CD4-positive, alpha-beta memory T cell (primary cell): Measurements from ENCODE around the gene AP4S1. TPM values are rescaled to one million over a fixed set of nuclear protein-coding genes. Genes with fewer than 3 reads are reported as not detected.
"Not testable (repeated sequence)": the region's sequence is repeated elsewhere in the genome, so short reads cannot be mapped to it uniquely, and the experiment has no call there.

ENCODE experiments used
- CTCF ChIA-PET: fragments of 350-600 bp; sonication (Branson Sonifier 250); formaldehyde crosslinking; loops from one replicate; lab custom pipeline; 2021; ENCODE audit warnings: inconsistent platforms; ENCODE audit not compliant: partially characterized antibody; lab: Charles Lee
- POLR2A ChIA-PET: fragments of 350-600 bp; sonication (Branson Sonifier 250); formaldehyde crosslinking; loops from one replicate; lab custom pipeline; 2021; ENCODE audit not compliant: partially characterized antibody; lab: Charles Lee
- DNase-seq, 5 donors: peaks; one replicate each; pipeline versions ENCODE4 v3.0.0 to v3.0.0-alpha.2; 2020 to 2022; ENCODE audit warnings: mixed read lengths in 1 of 5
- H3K27ac ChIP-seq: one replicate; pipeline ENCODE4 v1.7.0; 2013; ENCODE audit warnings: low read depth, low read length
- H3K27me3 ChIP-seq: 2 replicates; pipeline ENCODE4 v1.7.0; 2013; ENCODE audit warnings: mild to moderate bottlenecking, low read length, moderate library complexity; ENCODE audit not compliant: insufficient read depth
- H3K36me3 ChIP-seq: 2 replicates; pipeline ENCODE4 v1.7.0; 2013; ENCODE audit warnings: mild to moderate bottlenecking, low read length, moderate library complexity; ENCODE audit not compliant: insufficient read depth
- H3K4me1 ChIP-seq: 2 replicates; pipeline ENCODE4 v1.7.0; 2013; ENCODE audit warnings: mild to moderate bottlenecking, low read length, moderate library complexity; ENCODE audit not compliant: insufficient read depth
- H3K4me3 ChIP-seq, 2 donors: one replicate each; pipeline ENCODE4 v1.7.0; 2013; ENCODE audit warnings: low read length in 2 of 2, mild to moderate bottlenecking in 1 of 2
- H3K9me3 ChIP-seq, 2 donors: one replicate each; pipeline ENCODE4 v1.7.0; 2013; ENCODE audit warnings: low read length in 2 of 2, control low read depth in 1 of 2; ENCODE audit not compliant: control insufficient read depth in 1 of 2
- H3K27ac Mint-ChIP-seq, 7 donors: one replicate each; pipeline ENCODE4 v1.8.0; 2020 to 2021; ENCODE audit warnings: mixed read lengths in 7 of 7, mild to moderate bottlenecking in 6 of 7, inconsistent platforms in 3 of 7, moderate library complexity in 3 of 7
- H3K27me3 Mint-ChIP-seq, 2 donors: one replicate each; pipeline ENCODE4 v1.8.0; 2020 to 2021; ENCODE audit warnings: mixed read lengths in 2 of 2
- H3K36me3 Mint-ChIP-seq, 2 donors: one replicate each; pipeline ENCODE4 v1.8.0; 2020 to 2021; ENCODE audit warnings: mixed read lengths in 2 of 2, inconsistent platforms in 1 of 2, mild to moderate bottlenecking in 1 of 2
- H3K4me1 Mint-ChIP-seq, 4 donors: one replicate each; pipeline ENCODE4 v1.8.0; 2020 to 2021; ENCODE audit warnings: mixed read lengths in 4 of 4, mild to moderate bottlenecking in 1 of 4
- H3K4me3 Mint-ChIP-seq, 8 donors: one replicate each; pipeline ENCODE4 v1.8.0; 2020 to 2021; ENCODE audit warnings: mixed read lengths in 8 of 8, mild to moderate bottlenecking in 7 of 8, moderate library complexity in 6 of 8, inconsistent platforms in 3 of 8
- H3K9me3 Mint-ChIP-seq, 8 donors: one replicate each; pipeline ENCODE4 v1.8.0; 2020 to 2021; ENCODE audit warnings: mixed read lengths in 8 of 8, mild to moderate bottlenecking in 5 of 8, inconsistent platforms in 3 of 8, moderate library complexity in 1 of 8
- intact Hi-C: fragments of 100-400 bp; cut with micrococcal nuclease; formaldehyde crosslinking; loops from one replicate; pipeline ENCODE4 v1.15.1; 2023
- polyA plus RNA-seq, 2 donors: library from polyadenylated mRNA; unstranded; fragments of 300-500 nt; fragmentation: Illumina TruSeq; gene quantifications; one replicate each; pipeline ENCODE4 v1.2.3, GENCODE V29; 2021
- total RNA-seq, 2 experiments: library from RNA; stranded (reverse); gene quantifications; one replicate each; pipeline ENCODE4 v1.2.3, GENCODE V29; 2021

AP4S1 gene
- total and polyA plus RNA-seq, 4 experiments from 2014 or later, result 4.8 to 22.6 (median 11.4) TPM

DNA sequence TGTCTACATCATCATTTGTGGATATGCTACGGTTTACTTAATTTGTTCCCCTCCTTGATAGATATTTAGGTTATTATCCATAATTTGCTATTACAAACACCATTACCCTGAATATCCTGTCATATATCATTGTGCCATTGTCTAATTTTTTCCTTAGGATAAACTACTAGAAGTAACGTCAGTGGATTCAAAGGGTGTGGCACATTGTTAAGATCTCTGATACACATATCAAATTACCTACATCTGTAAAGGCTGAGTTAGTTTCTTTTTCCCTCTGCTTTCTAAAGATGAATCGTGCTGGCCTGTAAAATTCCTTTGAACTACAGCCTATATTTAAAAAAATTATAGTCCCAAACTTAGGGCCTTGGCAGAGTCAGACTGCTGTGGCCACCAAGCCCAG, 54.6 kb downstream of the AP4S1 start:
- intact Hi-C loops, result loop anchor here (5.0 kb wide), 1 partner anchor 53 kb away; the partner anchor contains the start of genes AP4S1 and STRN3
- Histone ChIP-seq H3K4me3 (no peak overlapping the region), H3K9me3 (no peaks in the 10 kb centered on the region), H3K27me3 (no peaks in the 10 kb centered on the region), H3K36me3 (no peaks in the 10 kb centered on the region), H3K4me1 (no peaks in the 10 kb centered on the region), H3K27ac (no peak overlapping the region)
- Mint-ChIP-seq H3K4me1 (no peaks in the 10 kb centered on the region), H3K4me3 (no peak overlapping the region), H3K9me3 (peaks cover 0 to 3% (median 0%) of the 10 kb centered on the region in 8 donors), H3K27ac (peak overlapping the region in 2 of 7 donors; percentile 23 to 59), H3K27me3 (no peaks in the 10 kb centered on the region), H3K36me3 (peaks cover 22 to 33% of the 10 kb centered on the region in 2 donors)
- DNase-seq, result no peak
- POLR2A ChIA-PET, result no interaction called here
- CTCF ChIA-PET, result interaction anchor here (1.7 kb wide), 1 partner anchor 99 kb away, joined by 6 read pairs; no protein-coding TSS in a partner anchor

DNA sequence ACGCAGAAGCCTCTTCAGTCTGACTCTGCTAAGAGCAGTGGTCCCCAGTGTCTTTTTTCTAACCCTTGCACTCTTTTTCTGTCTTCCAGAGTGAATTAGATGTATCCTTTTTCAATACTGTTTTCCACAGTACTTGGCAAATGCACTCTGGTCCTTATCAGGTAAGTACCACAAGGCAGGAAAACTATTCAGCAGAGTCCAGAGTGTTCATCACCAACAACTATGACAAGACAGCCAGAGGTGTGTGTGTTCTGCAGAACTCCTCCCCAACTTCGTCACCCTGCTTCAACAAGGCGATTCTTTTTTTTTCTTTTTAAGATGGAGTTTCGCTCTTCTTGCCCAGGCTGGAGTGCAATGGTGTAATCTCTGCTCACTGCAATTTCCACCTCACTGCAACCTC, 55.0 kb downstream of the AP4S1 start:
- intact Hi-C loops, result loop anchor here (5.0 kb wide), 1 partner anchor 53 kb away; the partner anchor contains the start of genes AP4S1 and STRN3
- H3K4me1 Mint-ChIP-seq, result no peaks in the 10 kb centered on the region
- no peak overlapping the region for H3K4me3 Mint-ChIP-seq
- H3K36me3 ChIP-seq, result no peaks in the 10 kb centered on the region
- H3K4me1 ChIP-seq, result no peaks in the 10 kb centered on the region
- POLR2A ChIA-PET, result no interaction called here
- no peak for DNase-seq
- no peaks in the 10 kb centered on the region for H3K9me3 ChIP-seq
- H3K27ac ChIP-seq, result no peak overlapping the region
- H3K27me3 Mint-ChIP-seq, result no peaks in the 10 kb centered on the region
- peak overlapping the region in 2 of 7 donors; percentile 23 to 59 for H3K27ac Mint-ChIP-seq
- no peaks in the 10 kb centered on the region for H3K9me3 Mint-ChIP-seq
- H3K36me3 Mint-ChIP-seq, result peaks cover 17 to 29% of the 10 kb centered on the region in 2 donors
- H3K27me3 ChIP-seq, result no peaks in the 10 kb centered on the region
- H3K4me3 ChIP-seq, result no peak overlapping the region
- CTCF ChIA-PET, result interaction anchor here (0.8 to 1.7 kb wide), 3 partner anchors 13 to 244 kb away, joined by 3 to 6 read pairs (median 4); no protein-coding TSS in a partner anchor

DNA sequence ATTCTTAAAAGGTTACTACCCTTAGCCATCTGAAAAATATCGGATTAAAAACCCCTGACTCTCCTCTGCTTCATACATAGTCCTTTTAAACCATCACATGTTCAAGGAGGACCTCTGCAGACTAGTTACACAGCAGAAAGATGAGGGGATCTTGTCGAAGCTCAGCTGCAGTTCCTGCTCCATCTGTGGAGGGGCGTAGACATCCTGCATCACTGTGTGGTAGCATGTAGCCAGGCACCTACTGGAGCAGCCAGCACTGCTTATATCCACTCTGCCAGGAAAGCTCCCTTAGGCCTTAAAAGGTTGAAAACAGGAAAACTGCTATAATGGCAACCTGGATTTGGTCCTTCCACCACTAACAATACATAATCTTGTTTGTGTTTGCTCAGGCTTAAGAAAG, 58.3 kb downstream of the AP4S1 start:
- ChIA-PET CTCF (interaction anchor here (0.6 to 4.3 kb wide), 3 partner anchors 65 to 103 kb away, joined by 3 to 61 read pairs (median 3); no protein-coding TSS in a partner anchor), POLR2A (no interaction called here)
- H3K27ac Mint-ChIP-seq, result no peak overlapping the region
- no peaks in the 10 kb centered on the region for H3K4me1 ChIP-seq
- no peak overlapping the region for H3K4me3 ChIP-seq
- no peaks in the 10 kb centered on the region for H3K36me3 ChIP-seq
- intact Hi-C loops, result loop anchor here (5.0 kb wide), 1 partner anchor 56 kb away; the partner anchor contains the start of genes AP4S1 and STRN3
- no peak overlapping the region for H3K4me3 Mint-ChIP-seq
- no peak overlapping the region for H3K27ac ChIP-seq
- no peaks in the 10 kb centered on the region for H3K27me3 ChIP-seq
- no peaks in the 10 kb centered on the region for H3K9me3 Mint-ChIP-seq
- H3K27me3 Mint-ChIP-seq, result no peaks in the 10 kb centered on the region
- no peaks in the 10 kb centered on the region for H3K4me1 Mint-ChIP-seq
- peaks cover 7 to 20% of the 10 kb centered on the region in 2 donors for H3K36me3 Mint-ChIP-seq
- no peaks in the 10 kb centered on the region for H3K9me3 ChIP-seq
- no peak for DNase-seq

DNA sequence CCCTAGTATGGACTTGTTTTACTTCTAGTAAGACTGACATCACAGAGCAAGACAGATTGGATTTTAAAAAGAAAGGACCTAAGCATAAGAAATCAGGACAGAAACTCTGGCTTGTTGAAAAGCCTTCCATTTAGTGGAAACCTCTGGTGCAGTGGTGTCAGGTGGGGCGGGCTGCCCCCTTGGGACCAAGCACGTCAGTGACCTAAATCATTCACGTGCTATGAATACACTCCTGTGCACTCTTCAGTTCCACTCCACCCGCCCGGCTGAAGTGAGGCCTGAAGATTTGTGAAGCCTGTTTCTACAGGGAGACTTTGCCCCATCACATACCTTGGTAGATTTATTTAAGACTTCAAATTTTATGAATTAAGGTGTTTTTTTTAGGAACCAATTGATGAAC, 58.9 kb downstream of the AP4S1 start:
- no peak overlapping the region for H3K4me3 ChIP-seq
- H3K27me3 ChIP-seq, result no peaks in the 10 kb centered on the region
- intact Hi-C loops, result loop anchor here (5.0 kb wide), 1 partner anchor 57 kb away; the partner anchor contains the start of genes AP4S1 and STRN3
- no peaks in the 10 kb centered on the region for H3K36me3 ChIP-seq
- no peak overlapping the region for H3K27ac ChIP-seq
- CTCF ChIA-PET, result interaction anchor here (4.3 kb wide), 1 partner anchor 104 kb away, joined by 61 read pairs; no protein-coding TSS in a partner anchor
- Mint-ChIP-seq H3K27me3 (no peaks in the 10 kb centered on the region), H3K27ac (no peak overlapping the region), H3K4me3 (no peak overlapping the region), H3K36me3 (peaks cover 7 to 20% of the 10 kb centered on the region in 2 donors), H3K9me3 (no peaks in the 10 kb centered on the region), H3K4me1 (no peaks in the 10 kb centered on the region)
- POLR2A ChIA-PET, result no interaction called here
- no peaks in the 10 kb centered on the region for H3K9me3 ChIP-seq
- DNase-seq, result no peak
- no peaks in the 10 kb centered on the region for H3K4me1 ChIP-seq

DNA sequence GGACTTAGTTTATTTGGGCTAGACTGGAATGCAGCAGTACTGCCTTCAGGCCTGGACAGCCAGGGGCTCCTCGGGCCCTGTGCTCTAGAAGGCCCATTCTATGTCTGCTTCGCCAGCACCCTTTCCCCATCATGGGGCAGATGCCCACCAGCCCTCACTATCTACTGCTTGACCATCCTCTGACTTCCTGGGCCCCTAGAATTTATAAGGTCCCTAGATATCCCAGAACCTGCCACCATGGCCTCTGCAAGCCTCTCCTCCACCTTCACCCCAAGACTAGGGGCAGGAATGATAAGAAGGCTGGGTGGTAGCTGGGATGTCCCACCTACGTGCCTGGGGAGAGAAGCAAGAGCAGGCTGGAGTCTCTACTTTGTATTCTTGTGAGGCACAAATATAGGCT, 59.6 kb downstream of the AP4S1 start:
- H3K9me3 ChIP-seq, result no peaks in the 10 kb centered on the region
- Mint-ChIP-seq H3K36me3 (peaks cover 7 to 18% of the 10 kb centered on the region in 2 donors), H3K9me3 (no peaks in the 10 kb centered on the region), H3K4me1 (no peaks in the 10 kb centered on the region), H3K27ac (no peak overlapping the region), H3K27me3 (no peaks in the 10 kb centered on the region), H3K4me3 (no peak overlapping the region)
- intact Hi-C loops, result no loop called here
- no peaks in the 10 kb centered on the region for H3K36me3 ChIP-seq
- POLR2A ChIA-PET, result no interaction called here
- no peak overlapping the region for H3K4me3 ChIP-seq
- H3K4me1 ChIP-seq, result no peaks in the 10 kb centered on the region
- CTCF ChIA-PET, result interaction anchor here (4.3 kb wide), 1 partner anchor 105 kb away, joined by 61 read pairs; no protein-coding TSS in a partner anchor
- no peak for DNase-seq
- H3K27me3 ChIP-seq, result no peaks in the 10 kb centered on the region
- H3K27ac ChIP-seq, result no peak overlapping the region

DNA sequence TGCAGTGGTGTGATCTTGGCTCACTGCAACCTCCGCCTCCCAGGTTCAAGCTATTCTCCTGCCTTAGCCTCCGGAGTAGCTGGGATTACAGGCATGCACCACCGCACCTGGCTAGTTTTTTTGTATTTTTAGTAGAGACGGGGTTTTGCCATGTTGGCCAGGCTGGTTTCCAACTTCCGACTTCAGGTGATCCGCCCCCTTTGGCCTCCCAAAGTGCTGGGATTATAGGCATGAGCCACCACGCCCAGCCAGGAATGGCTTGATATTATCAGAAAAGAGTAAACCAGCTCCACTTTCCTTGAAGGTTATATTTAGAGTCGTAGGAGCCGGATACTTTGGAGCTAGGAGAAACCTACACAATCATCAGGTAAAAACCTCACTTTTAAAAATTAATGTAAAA, 61.0 kb downstream of the AP4S1 start:
- DNase-seq, H3K27me3 ChIP-seq, H3K4me3 Mint-ChIP-seq, H3K27ac ChIP-seq, H3K4me1 Mint-ChIP-seq, H3K4me1 ChIP-seq, H3K27me3 Mint-ChIP-seq, POLR2A ChIA-PET, H3K4me3 ChIP-seq, H3K36me3 Mint-ChIP-seq, H3K36me3 ChIP-seq, intact Hi-C loops, H3K9me3 Mint-ChIP-seq, H3K9me3 ChIP-seq: not testable (repeated sequence)
- CTCF ChIA-PET, result interaction anchor here (0.9 to 1.4 kb wide), 4 partner anchors 22 to 108 kb away, joined by 3 to 6 read pairs (median 3); no protein-coding TSS in a partner anchor
- H3K27ac Mint-ChIP-seq, result peak overlapping the region in 1 of 7 donors; percentile 29

DNA sequence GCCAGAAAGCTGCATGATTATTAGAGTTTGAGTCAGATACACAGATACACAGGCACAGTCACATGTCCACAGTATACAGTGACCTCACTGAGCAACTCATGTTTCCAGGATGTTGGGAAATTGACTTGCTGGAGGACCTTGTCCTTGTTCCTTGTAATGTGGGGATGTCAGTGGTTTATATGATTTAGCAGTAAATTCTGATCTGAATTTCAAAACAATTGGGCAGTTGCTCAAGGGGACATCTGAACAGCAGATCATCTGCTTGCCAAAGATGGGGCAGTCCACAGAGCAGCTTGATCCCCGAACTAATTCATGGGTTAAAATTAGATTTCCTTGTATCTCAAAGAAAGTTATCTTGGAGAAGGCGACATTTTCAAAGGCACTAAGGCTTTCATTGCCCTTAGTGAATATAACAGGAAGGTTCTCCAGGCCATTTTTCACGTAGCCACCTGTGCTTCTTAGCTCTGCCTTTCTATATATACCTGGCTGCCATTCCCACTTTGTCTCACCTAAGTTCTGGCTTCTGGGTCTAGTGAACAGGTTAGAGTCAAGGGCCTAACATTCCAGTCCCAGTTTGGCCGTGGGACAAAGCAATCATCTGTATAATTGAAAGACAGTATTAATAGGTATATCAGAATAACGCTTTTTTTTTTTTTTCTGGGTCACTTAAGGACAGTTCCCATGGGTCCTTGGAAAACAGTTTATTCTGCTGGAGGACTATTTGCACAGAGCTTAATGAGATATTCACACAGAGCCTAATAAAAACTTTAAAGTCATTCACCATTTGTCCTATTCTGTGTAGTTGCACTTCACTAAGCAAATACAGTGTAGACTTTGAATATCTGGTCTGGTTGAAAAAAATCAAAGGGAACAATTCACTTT, 65.7 kb downstream of the AP4S1 start:
- H3K27ac Mint-ChIP-seq, result peak overlapping the region in 3 of 7 donors; percentile 12 to 72 (median 41)
- Histone ChIP-seq H3K36me3 (no peaks in the 10 kb centered on the region), H3K4me1 (no peaks in the 10 kb centered on the region), H3K9me3 (no peaks in the 10 kb centered on the region), H3K27me3 (no peaks in the 10 kb centered on the region), H3K27ac (no peak overlapping the region), H3K4me3 (no peak overlapping the region)
- H3K4me3 Mint-ChIP-seq, result no peak overlapping the region
- ChIA-PET POLR2A (no interaction called here), CTCF (interaction anchor here (1.0 to 1.4 kb wide), 2 partner anchors 9 to 112 kb away, joined by 3 to 4 read pairs; no protein-coding TSS in a partner anchor)
- peaks cover 0 to 2% of the 10 kb centered on the region in 2 donors for H3K36me3 Mint-ChIP-seq
- peaks cover 0 to 1% (median 0%) of the 10 kb centered on the region in 4 donors for H3K4me1 Mint-ChIP-seq
- no peaks in the 10 kb centered on the region for H3K27me3 Mint-ChIP-seq
- intact Hi-C loops, result no loop called here
- no peak for DNase-seq
- H3K9me3 Mint-ChIP-seq, result no peaks in the 10 kb centered on the region
